Stimulated activated CD4-positive, alpha-beta T cell treated with anti-CD3 and anti-CD28 coated beads, Interleukin-12 subunit alpha, Interleukin-12 subunit beta, amount 100 ng/mL, for 48 hours (primary cell): Measurements from ENCODE around the gene ZFP69.
A peak's percentile ranks its signal among the peaks of the same experiment; 100 is the strongest.
"Not testable (repeated sequence)": the region's sequence is repeated elsewhere in the genome, so short reads cannot be mapped to it uniquely, and the experiment has no call there.

Source experiments
- DNase-seq, 3 donors: peaks; one replicate each; pipeline ENCODE4 v3.0.0-alpha.2; 2020; ENCODE audit warnings: low read depth in 2 of 3, low spot score in 1 of 3

The ZFP69 gene

GRCh38 chr1:40476924-40477677 lies at the start of gene ZFP69:
TSS of gene ZFP69 (plus strand) at chr1:40477290. CDS start at chr1:40479362, 2,072 bp downstream.
- peak; percentile 41 to 54 (median 52) for DNase-seq

- no peak for DNase-seq
Measured at GRCh38 chr1:40431385-40431784, 45.7 kb upstream of the ZFP69 start.

DNA sequence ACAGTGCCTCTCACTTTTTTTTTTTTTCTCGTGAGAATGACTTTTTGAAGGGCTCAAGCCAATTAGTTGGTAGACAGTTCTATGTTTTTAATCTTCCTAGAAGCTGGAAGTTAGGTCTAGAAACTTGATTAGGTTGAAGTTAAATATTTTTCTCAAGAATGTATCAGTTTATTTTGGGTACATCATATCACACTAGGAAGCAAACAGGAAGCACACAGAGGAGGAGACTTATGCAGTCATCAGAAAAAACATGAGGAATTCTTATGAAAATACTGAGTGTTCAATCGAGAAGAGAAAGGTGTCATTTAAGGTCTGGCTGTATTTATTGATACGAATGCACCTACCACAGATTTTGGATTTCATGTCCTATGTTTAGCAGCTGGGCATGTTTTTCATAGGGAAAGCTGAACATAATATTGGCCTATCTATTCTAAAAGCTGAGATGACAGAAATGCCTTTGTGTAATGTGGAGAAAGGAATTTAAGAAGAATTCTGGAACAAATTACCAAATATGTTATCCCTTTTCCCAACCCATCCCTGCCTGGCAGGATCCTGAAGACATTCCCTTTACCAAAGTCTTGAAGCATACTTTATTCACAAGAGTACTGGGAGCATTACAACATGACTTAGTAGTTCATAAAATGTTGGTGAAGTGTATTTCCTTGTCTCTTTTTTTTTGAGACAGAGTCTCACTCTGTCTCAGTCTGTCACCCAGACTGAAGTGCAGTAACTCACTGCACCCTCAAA lies 44.3 kb upstream of the ZFP69 start:
- DNase-seq, result no peak

DNA sequence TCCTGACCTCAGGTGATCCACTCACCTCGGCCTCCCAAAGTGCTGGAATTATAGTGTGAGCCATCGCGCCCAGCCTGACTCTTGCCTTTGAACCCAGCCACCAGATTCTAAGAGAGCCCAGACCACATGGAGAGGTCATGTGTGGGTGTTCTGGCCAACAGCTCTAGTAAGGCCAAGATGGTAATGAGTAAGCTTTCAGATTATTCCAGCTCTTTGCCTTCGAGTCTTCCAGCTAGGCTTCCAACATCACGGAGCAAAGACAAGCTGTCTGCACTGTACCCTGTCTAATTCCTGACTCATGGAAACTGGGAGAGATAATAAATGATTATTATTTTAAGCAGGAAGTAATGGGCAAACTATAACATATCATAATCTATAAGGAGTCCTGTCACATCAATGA lies 41.6 kb upstream of the ZFP69 start:
- DNase-seq, result no peak

GRCh38 chr1:40435876-40436275 lies 41.2 kb upstream of the ZFP69 start:
- DNase-seq, result no peak

- peak in 1 of 3 donors; percentile 27 for DNase-seq
Measured at GRCh38 chr1:40438391-40439015, 38.6 kb upstream of the ZFP69 start.

DNA sequence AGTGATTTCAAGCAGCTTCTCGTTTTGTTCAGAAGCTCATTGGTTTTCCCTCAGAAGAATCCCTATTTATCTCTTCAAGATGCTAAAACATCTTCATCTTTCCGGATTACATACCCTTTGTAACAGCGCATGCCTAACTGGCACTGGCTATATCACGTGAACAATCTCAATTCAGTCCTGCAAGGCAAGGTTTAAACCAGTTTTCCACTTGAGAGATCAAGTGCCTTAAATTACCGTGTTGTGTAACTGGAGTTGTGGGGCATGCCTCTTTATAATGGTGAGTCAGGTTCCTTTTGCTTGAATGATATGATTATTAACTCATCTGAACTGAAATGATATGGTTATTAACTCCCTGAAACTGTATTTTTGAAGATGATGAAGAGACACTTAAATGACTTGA lies 37.8 kb upstream of the ZFP69 start:
- no peak for DNase-seq

GRCh38 chr1:40449684-40450494 lies 27.2 kb upstream of the ZFP69 start, which contains the start of gene ZFP69B:
TSS of gene ZFP69B (plus strand) at chr1:40450476. CDS start at chr1:40450962, 486 bp downstream.
- peak; percentile 82 to 88 (median 84) for DNase-seq

DNA sequence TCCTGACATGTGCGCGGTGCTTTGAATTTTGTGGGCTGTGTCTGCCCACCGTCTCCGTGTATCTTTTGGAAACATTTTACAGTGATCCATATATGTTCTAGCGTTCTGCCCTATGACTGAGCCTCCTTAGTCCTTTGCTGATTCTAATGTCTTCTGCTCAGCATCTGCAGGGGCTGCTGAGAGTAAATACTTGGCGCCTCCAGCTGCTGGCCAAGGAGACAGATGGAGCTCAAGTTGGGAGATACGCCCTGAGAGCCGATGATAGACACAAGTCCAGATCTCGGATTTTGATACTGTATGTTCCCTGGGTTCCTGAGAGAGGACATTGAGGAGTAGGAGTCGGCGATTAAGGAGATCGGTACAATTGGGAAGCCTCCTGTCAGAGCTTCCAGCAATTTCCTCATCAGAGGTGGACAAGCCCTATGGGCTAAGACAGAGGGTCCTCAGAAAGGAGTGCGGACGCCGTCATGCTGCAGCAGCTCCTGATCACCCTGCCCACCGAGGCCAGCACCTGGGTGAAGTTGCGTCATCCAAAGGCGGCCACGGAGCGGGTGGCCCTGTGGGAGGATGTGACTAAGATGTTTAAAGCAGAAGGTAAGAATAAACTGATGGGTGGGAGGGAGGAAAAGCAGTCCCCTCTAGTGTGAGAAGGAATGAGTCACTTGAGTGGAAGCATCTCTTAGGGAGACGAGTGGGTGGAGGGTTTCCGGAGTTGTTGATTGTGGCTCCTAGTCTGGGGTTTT lies 26.4 kb upstream of the ZFP69 start:
- peak; percentile 73 to 84 (median 78) for DNase-seq

DNA sequence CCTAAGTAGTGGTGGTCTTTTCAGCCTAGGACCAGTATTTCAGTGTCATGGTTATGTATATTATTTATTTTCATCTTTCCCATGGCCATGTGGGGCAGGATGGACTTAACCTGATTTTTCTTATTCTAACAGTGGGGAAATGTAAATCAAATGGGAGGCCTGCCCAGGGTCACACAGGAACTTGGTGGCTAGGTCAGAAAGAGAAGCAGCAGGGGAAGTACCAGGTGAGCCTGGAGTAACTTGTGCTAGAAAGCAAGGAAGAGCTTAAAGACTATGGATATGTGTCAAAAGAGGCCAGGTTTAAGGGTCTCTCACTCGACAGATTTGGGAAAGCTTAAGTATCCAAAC lies 25.9 kb upstream of the ZFP69 start:
- DNase-seq, result no peak

GRCh38 chr1:40454873-40455272 lies 22.2 kb upstream of the ZFP69 start:
- DNase-seq, result no peak

GRCh38 chr1:40462956-40463590 lies 14.0 kb upstream of the ZFP69 start:
- no peak for DNase-seq

- no peak for DNase-seq
Measured at GRCh38 chr1:40469327-40469726, 7.8 kb upstream of the ZFP69 start.

DNA sequence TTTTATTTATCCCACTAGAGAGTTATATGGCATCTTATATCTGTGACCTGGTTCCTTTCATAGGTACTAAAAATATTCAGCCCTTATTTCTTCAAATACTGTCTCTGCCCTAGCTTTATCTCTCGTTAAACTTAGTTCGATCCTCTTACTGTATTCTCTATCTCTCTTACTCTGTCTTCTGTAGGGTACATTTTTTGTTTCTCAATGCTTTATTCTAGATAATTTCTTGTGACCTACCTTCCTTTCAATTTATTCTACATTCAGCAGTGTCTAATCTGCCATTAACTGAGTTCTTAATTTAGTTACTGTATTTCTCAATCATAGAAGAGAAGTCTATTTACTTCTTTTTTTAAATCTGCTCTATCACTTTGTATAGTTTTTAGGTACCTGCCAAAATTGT lies 1.8 kb upstream of the ZFP69 start:
- DNase-seq, result no peak

DNA sequence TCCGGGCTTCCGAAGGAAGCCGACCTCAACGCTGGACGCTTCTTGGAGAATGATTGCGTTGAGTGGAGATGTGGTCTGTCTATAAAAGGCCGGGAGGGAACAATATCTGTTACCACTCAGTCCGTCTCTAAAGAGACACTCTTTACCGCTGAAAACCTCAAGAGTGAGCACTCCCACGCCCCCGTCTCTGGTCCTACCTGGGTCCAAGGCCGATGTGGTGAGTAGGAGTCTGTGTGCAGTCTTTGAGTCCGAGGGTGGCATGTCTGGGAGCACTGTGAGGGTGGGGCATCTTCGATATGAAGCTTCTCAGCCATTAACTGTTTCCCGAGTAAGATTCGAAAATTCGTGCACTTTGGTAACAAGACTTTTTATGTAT lies 576 bp downstream of the ZFP69 start:
- no peak for DNase-seq

DNA sequence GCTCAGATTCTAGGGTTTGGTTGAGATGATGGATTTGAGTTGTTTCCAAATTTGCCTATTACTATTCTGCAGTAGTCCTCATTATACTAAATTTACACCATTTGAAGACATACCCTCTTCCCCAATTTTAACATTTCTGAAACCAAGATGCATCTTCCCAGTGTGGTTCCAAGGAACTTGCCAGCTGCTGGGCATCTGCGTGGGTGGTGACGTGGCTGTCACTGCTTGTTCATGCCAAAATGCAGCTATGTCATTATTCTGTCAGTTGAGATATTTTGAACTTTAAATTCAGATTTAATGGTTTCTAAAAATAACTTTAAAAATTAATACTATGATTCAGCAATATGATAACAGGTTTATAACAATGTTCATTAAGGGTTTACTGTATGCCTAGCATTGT lies 1.2 kb downstream of the ZFP69 start:
- no peak for DNase-seq

DNA sequence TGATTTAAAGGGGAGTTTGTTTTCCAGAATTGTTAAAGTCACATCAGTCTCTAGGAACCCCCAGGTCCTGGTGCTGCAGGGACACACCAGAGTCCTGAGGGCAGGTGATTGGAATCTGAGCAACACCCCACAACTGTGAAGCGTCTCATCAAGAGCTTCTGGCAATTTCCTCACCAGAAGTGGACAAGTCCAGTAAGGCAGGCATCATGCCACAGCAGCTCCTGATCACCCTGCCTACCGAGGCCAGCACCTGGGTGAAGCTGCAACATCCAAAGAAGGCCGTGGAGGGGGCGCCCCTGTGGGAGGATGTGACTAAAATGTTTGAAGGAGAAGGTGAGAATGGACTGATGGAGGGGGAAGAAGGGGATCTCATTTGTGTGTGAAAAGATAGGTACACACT lies 2.1 kb downstream of the ZFP69 start:
- DNase-seq, result no peak

GRCh38 chr1:40495315-40495903 lies 18.3 kb downstream of the ZFP69 start:
- DNase-seq, result no peak

DNA sequence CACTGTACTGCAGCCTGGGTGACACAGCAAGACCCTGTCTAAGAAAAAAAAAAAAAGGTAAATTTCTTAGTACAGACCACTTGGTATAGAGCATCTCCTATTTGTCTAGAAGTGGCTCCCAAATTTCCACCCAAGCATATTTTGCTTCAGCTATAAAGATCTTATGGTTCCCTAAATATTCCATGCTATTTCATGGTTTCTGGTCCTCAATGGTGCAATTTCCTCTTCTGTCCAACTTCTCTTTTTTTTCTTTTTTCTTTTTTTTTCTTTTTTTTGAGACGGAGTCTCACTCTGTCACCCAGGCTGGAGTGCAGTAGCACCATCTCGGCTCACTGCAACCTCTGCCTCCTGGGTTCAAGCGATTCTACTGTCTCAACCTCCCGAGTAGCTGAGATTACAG lies 25.6 kb downstream of the ZFP69 start:
- DNase-seq, result not testable (repeated sequence)

DNA sequence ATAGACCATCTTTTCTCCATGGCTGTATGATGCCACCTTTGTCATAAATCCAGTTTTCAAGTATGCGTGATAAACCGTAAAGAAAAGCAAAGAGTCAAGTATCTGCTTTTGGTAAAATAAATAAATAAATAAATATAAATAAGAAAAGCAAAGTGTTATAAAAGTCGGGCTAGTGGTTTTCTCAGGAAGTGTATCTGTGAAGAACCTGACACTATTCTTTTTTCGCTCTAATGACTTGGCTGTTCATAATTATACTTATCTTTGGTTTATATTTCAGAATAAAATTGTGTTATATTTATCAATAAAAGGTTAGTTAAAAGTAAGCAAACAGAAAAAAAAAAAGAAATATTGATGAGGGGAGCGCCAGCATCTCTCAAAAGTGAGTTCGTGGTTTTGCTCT lies 30.9 kb downstream of the ZFP69 start:
- DNase-seq, result no peak
